Measurements from ENCODE around the gene CYP4A11. TPM values are rescaled to one million over a fixed set of nuclear protein-coding genes. Genes with fewer than 3 reads are reported as not detected.
A peak's percentile ranks its signal among the peaks of the same experiment; 100 is the strongest.
"Not testable (repeated sequence)": the region's sequence is repeated elsewhere in the genome, so short reads cannot be mapped to it uniquely, and the experiment has no call there.

The CYP4A11 gene
- polyA plus RNA-seq, 4 donors, result 0.09 to 3.6 (median 0.16) TPM; not detected in 1

GRCh38 chr1:46960250-46960649, 19.0 kb upstream of the CYP4A11 start:
- no peak overlapping the region for H3K27ac ChIP-seq (ENCODE audit: low read depth in 1 of 3, low read length in 2 of 3)

GRCh38 chr1:46955116-46955515, 13.8 kb upstream of the CYP4A11 start:
- FAIRE-seq; H3K36me3 ChIP-seq (ENCODE audit: control insufficient read depth in 3 of 3, insufficient read depth in 2 of 3, low read depth in 1 of 3, low read length in 3 of 3); H3K4me3 ChIP-seq (ENCODE audit: low read depth in 1 of 3, low read length in 3 of 3); H3K9me3 ChIP-seq (ENCODE audit: control insufficient read depth in 2 of 2, insufficient read depth in 1 of 2, low read depth in 1 of 2, low read length in 1 of 2); H3K27me3 ChIP-seq (ENCODE audit: control insufficient read depth in 3 of 3, insufficient read depth in 3 of 3, low read length in 3 of 3): not testable (repeated sequence)
- Histone ChIP-seq H3K4me1 (ENCODE audit: control insufficient read depth in 3 of 3, insufficient read depth in 2 of 3, low read depth in 1 of 3, low read length in 2 of 3) (peaks cover 0 to 22% (median 0%) of the 10 kb centered on the region in 3 donors), H3K27ac (ENCODE audit: low read depth in 1 of 3, low read length in 2 of 3) (peak overlapping the region in 1 of 3 donors; percentile 72)
- 20 to 52% (median 24%) methylated on average over 2 of the region's 2 CpGs for WGBS, 3 donors
- peak in 1 of 2 donors; percentile 51 for DNase-seq

More at GRCh38 chr1:46960250-46960649, 19.0 kb upstream of the CYP4A11 start:
- no peak for FAIRE-seq
- peak in 1 of 2 donors; percentile 43 for DNase-seq
- WGBS, 3 donors, result 15 to 38% (median 26%) methylated on average over 1 of the region's 1 CpG
- H3K36me3 ChIP-seq (ENCODE audit: control insufficient read depth in 3 of 3, insufficient read depth in 2 of 3, low read depth in 1 of 3, low read length in 3 of 3), result no peaks in the 10 kb centered on the region
- H3K4me1 ChIP-seq (ENCODE audit: control insufficient read depth in 3 of 3, insufficient read depth in 2 of 3, low read depth in 1 of 3, low read length in 2 of 3), result peaks cover 0 to 15% (median 0%) of the 10 kb centered on the region in 3 donors
- no peak overlapping the region for H3K4me3 ChIP-seq (ENCODE audit: low read depth in 1 of 3, low read length in 3 of 3)
- no peaks in the 10 kb centered on the region for H3K27me3 ChIP-seq (ENCODE audit: control insufficient read depth in 3 of 3, insufficient read depth in 3 of 3, low read length in 3 of 3)
- H3K9me3 ChIP-seq (ENCODE audit: control insufficient read depth in 2 of 2, insufficient read depth in 1 of 2, low read depth in 1 of 2, low read length in 1 of 2), result peaks cover 0 to 10% of the 10 kb centered on the region in 2 donors

- WGBS, 3 donors, result 52 to 63% (median 59%) methylated on average over 2 of the region's 2 CpGs
- DNase-seq; H3K4me3 ChIP-seq (ENCODE audit: low read depth in 1 of 3, low read length in 3 of 3); H3K9me3 ChIP-seq (ENCODE audit: control insufficient read depth in 2 of 2, insufficient read depth in 1 of 2, low read depth in 1 of 2, low read length in 1 of 2); FAIRE-seq; H3K27me3 ChIP-seq (ENCODE audit: control insufficient read depth in 3 of 3, insufficient read depth in 3 of 3, low read length in 3 of 3); H3K36me3 ChIP-seq (ENCODE audit: control insufficient read depth in 3 of 3, insufficient read depth in 2 of 3, low read depth in 1 of 3, low read length in 3 of 3): not testable (repeated sequence)
- Histone ChIP-seq H3K4me1 (ENCODE audit: control insufficient read depth in 3 of 3, insufficient read depth in 2 of 3, low read depth in 1 of 3, low read length in 2 of 3) (peaks cover 0 to 27% (median 2%) of the 10 kb centered on the region in 3 donors), H3K27ac (ENCODE audit: low read depth in 1 of 3, low read length in 2 of 3) (peak overlapping the region in 1 of 3 donors; percentile 72)
These were observed 12.6 kb upstream of the CYP4A11 start for GRCh38 chr1:46953847-46954246.

- not testable (repeated sequence) for FAIRE-seq
These were observed 8.1 kb upstream of the CYP4A11 start for GRCh38 chr1:46949417-46949666.

GRCh38 chr1:46948629-46949416, 7.5 kb upstream of the CYP4A11 start:
- DNase-seq (peak in 1 of 2 donors; percentile 77), FAIRE-seq (peak; percentile 41)
- Histone ChIP-seq H3K4me3 (ENCODE audit: low read depth in 1 of 3, low read length in 3 of 3) (no peak overlapping the region), H3K27me3 (ENCODE audit: control insufficient read depth in 3 of 3, insufficient read depth in 3 of 3, low read length in 3 of 3) (no peaks in the 10 kb centered on the region), H3K27ac (ENCODE audit: low read depth in 1 of 3, low read length in 2 of 3) (no peak overlapping the region), H3K36me3 (ENCODE audit: control insufficient read depth in 3 of 3, insufficient read depth in 2 of 3, low read depth in 1 of 3, low read length in 3 of 3) (no peaks in the 10 kb centered on the region), H3K9me3 (ENCODE audit: control insufficient read depth in 2 of 2, insufficient read depth in 1 of 2, low read depth in 1 of 2, low read length in 1 of 2) (no peaks in the 10 kb centered on the region), H3K4me1 (ENCODE audit: control insufficient read depth in 3 of 3, insufficient read depth in 2 of 3, low read depth in 1 of 3, low read length in 2 of 3) (peaks cover 0 to 24% (median 2%) of the 10 kb centered on the region in 3 donors)
- 17 to 38% (median 23%) methylated on average over 5 of the region's 5 CpGs for whole genome bisulfite sequencing, 3 donors

More at GRCh38 chr1:46949417-46949666, 8.1 kb upstream of the CYP4A11 start:
- H3K27ac ChIP-seq (ENCODE audit: low read depth in 1 of 3, low read length in 2 of 3); H3K27me3 ChIP-seq (ENCODE audit: control insufficient read depth in 3 of 3, insufficient read depth in 3 of 3, low read length in 3 of 3); H3K36me3 ChIP-seq (ENCODE audit: control insufficient read depth in 3 of 3, insufficient read depth in 2 of 3, low read depth in 1 of 3, low read length in 3 of 3); H3K9me3 ChIP-seq (ENCODE audit: control insufficient read depth in 2 of 2, insufficient read depth in 1 of 2, low read depth in 1 of 2, low read length in 1 of 2); H3K4me3 ChIP-seq (ENCODE audit: low read depth in 1 of 3, low read length in 3 of 3); DNase-seq: not testable (repeated sequence)
- H3K4me1 ChIP-seq (ENCODE audit: control insufficient read depth in 3 of 3, insufficient read depth in 2 of 3, low read depth in 1 of 3, low read length in 2 of 3), result peaks cover 0 to 24% (median 2%) of the 10 kb centered on the region in 3 donors
- 89 to 95% (median 91%) methylated on average over 1 of the region's 1 CpG for WGBS, 3 donors

- H3K27ac ChIP-seq (ENCODE audit: low read depth in 1 of 3, low read length in 2 of 3), result not testable (repeated sequence)
These were observed 6.4 kb upstream of the CYP4A11 start for GRCh38 chr1:46947706-46948105.

GRCh38 chr1:46942086-46942485, 810 bp upstream of the CYP4A11 start:
- Histone ChIP-seq H3K4me1 (ENCODE audit: control insufficient read depth in 3 of 3, insufficient read depth in 2 of 3, low read depth in 1 of 3, low read length in 2 of 3) (peaks cover 0 to 19% (median 0%) of the 10 kb centered on the region in 3 donors), H3K27me3 (ENCODE audit: control insufficient read depth in 3 of 3, insufficient read depth in 3 of 3, low read length in 3 of 3) (no peaks in the 10 kb centered on the region), H3K4me3 (ENCODE audit: low read depth in 1 of 3, low read length in 3 of 3) (no peak overlapping the region), H3K36me3 (ENCODE audit: control insufficient read depth in 3 of 3, insufficient read depth in 2 of 3, low read depth in 1 of 3, low read length in 3 of 3) (no peaks in the 10 kb centered on the region), H3K9me3 (ENCODE audit: control insufficient read depth in 2 of 2, insufficient read depth in 1 of 2, low read depth in 1 of 2, low read length in 1 of 2) (no peaks in the 10 kb centered on the region), H3K27ac (ENCODE audit: low read depth in 1 of 3, low read length in 2 of 3) (peak overlapping the region in 1 of 3 donors; percentile 63)
- peak; percentile 62 for FAIRE-seq
- peak; percentile 76 to 88 for DNase-seq

More at GRCh38 chr1:46947706-46948105, 6.4 kb upstream of the CYP4A11 start:
- not testable (repeated sequence) for H3K4me3 ChIP-seq (ENCODE audit: low read depth in 1 of 3, low read length in 3 of 3); H3K36me3 ChIP-seq (ENCODE audit: control insufficient read depth in 3 of 3, insufficient read depth in 2 of 3, low read depth in 1 of 3, low read length in 3 of 3); H3K9me3 ChIP-seq (ENCODE audit: control insufficient read depth in 2 of 2, insufficient read depth in 1 of 2, low read depth in 1 of 2, low read length in 1 of 2); FAIRE-seq; H3K27me3 ChIP-seq (ENCODE audit: control insufficient read depth in 3 of 3, insufficient read depth in 3 of 3, low read length in 3 of 3); DNase-seq
- peaks cover 0 to 19% (median 2%) of the 10 kb centered on the region in 3 donors for H3K4me1 ChIP-seq (ENCODE audit: control insufficient read depth in 3 of 3, insufficient read depth in 2 of 3, low read depth in 1 of 3, low read length in 2 of 3)
- 40 to 47% (median 41%) methylated on average over 2 of the region's 2 CpGs for WGBS, 3 donors

- Histone ChIP-seq H3K27ac (ENCODE audit: low read depth in 1 of 3, low read length in 2 of 3) (peak overlapping the region; percentile 26 to 78 (median 74)), H3K4me3 (ENCODE audit: low read depth in 1 of 3, low read length in 3 of 3) (no peak overlapping the region), H3K27me3 (ENCODE audit: control insufficient read depth in 3 of 3, insufficient read depth in 3 of 3, low read length in 3 of 3) (no peaks in the 10 kb centered on the region), H3K9me3 (ENCODE audit: control insufficient read depth in 2 of 2, insufficient read depth in 1 of 2, low read depth in 1 of 2, low read length in 1 of 2) (no peaks in the 10 kb centered on the region), H3K4me1 (ENCODE audit: control insufficient read depth in 3 of 3, insufficient read depth in 2 of 3, low read depth in 1 of 3, low read length in 2 of 3) (peaks cover 0 to 18% (median 0%) of the 10 kb centered on the region in 3 donors), H3K36me3 (ENCODE audit: control insufficient read depth in 3 of 3, insufficient read depth in 2 of 3, low read depth in 1 of 3, low read length in 3 of 3) (no peaks in the 10 kb centered on the region)
- WGBS, 3 donors, result 16 to 56% (median 33%) methylated on average over 7 of the region's 7 CpGs
- peak; percentile 70 to 96 for DNase-seq
- no peak for FAIRE-seq
These were observed 969 bp downstream of the CYP4A11 start for GRCh38 chr1:46940307-46940706.
